Stimulated activated CD4-positive, alpha-beta T cell treated with anti-CD3 and anti-CD28 coated beads, TNF-alpha, amount 100 ng/mL, for 1 hour (primary cell): ENCODE measurements around the gene ADISSP.
A peak's percentile ranks its signal among the peaks of the same experiment; 100 is the strongest.

ENCODE experiments used
- DNase-seq, 3 donors: peaks; one replicate each; pipeline ENCODE4 v3.0.0-alpha.2; 2020; ENCODE audit warnings: low read depth in 3 of 3, low spot score in 1 of 3

The ADISSP gene

DNA sequence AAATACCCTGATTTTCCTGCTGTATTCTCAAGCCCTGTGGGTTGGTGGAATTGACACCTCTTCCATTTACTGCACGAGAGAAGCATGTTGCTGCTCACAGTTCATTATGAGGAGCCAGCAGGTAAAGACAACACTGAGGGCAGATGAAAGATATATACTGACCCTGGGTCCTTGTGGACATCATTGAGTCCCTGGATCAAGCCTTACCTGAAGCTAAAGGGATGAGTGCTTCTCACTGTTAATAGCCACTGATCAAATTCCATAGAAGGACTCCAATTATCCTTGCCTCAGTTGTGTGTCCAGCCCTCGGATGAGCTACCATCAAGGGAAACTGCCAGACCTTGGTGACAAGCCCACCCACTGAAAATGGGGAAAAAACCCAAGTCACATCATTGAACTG is 47.5 kb downstream of the ADISSP start:
- DNase-seq: no peak

DNA sequence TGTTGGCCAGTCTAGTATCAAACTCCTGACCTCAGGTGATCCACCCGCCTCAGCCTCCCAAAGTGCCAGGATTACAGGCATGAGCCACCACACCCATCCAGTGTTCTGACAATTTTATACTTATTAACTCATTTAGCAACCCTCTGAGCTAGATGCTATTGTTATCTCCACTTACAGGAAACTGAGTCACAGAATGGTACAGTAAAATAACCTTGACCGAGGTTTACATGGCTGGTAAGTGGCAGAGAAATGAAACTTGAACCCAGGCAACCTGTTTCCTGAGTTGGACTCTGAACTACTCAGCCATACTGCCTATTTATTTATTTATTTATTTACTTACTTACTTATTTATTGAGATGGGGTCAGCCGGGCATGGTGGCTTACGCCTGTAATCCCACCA is 48.5 kb downstream of the ADISSP start:
- DNase-seq: no peak

DNA sequence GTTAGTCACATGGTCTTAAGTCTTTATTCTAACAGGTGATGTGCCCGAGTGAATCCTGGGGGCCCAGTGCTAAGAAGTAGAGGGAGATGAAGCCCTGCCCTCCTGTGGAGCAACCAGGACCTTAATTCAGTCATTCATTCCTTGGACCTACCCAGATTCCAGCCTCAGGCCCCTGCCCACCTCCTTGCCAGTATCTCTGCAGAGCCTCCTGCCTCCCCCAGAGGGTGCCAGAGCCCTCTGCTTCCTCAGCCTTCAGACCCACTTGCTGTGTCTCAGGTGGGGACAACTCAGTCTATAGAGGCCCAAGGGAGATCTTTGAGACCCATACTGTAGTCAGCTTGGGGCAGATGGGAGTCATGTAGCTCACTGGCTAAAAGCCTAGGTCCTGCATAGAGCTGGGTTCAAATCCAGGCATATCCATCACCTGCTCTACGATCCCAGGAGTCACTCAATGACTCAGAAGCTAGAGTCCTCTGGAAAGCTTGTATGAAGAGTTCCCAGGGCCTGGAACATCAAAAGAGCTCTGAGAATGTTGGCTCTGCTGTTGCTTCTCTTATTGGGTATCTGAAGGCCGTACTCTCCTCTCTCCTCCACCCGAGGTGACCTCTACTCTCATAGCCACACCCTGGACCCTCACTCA is 51.2 kb downstream of the ADISSP start:
- DNase-seq: peak in 1 of 3 donors; percentile 5

DNA sequence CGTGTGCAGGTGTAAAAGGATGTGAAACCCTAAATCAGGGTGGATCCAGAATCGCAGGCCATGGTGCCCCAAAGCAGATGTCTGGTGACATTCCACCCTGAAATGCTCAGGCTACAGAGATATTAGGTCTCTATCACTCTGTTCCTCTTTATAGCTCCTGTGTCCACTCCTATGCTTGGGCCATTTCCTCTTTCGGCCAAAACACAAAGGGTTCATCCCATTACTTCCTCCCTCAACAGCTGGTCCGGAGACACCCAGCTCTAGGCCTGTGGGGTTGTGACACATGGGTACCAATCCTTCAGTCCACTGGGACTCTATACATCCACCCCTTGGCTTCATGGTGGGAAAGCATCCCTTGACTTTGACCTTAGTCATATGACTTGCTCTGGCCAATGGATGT is 53.5 kb downstream of the ADISSP start:
- DNase-seq: no peak

DNA sequence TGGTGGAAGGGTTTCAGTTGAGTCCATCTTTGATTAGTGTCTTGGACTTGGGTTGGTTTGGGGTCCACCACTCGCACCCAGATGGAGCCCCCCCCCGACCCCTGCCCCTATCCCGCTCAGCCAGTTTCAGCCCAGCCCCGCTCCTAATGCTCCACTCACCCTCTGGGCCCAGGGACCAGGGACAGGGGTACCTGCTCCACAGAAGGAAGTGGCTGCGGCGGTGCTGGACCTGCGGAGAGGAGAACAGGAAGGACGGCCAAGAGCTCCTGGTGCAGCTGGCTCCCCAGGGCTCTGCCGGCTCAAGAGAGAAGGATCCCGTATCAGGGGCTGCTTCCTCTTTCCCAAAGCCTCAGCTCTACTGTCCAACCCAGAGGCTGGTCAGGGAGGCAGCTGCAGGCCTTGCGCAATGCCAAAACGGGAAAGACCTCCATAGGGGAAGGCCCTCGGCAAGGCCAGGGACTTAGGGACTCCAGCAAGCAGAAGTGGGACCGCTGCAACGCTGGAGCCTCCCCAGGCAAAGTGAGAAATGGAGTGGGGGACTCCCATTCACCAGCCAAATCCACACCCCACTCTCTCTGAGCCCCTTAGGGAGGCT is 55.2 kb downstream of the ADISSP start, which contains the start of gene SIGLEC1:
SIGLEC1 (minus strand) TSS at position 322 of the 595 bp plus-strand sequence. CDS start 5,472 bp downstream, outside the sequence.
- DNase-seq: no peak

DNA sequence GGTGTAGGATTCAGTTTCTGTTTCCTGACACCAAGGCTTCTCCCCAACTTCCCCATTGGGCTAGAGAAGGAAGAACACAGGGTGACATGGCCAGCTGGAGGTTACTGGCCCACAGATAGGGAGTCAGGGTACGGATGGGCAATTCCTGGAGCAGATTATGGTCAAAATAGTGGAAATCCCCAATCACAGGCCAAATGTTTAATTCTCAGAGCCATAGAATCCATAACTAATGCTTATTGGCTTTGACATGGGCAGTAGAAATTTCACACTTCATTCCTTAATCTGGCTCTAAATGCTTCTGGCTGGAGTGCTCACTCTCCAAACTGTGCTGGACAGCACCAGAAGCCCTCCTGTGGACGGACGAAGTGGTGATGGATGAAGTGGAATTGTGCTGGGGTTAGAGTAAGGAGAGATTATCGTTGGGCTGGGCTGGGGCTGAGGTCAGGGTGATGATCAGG is 56.0 kb downstream of the ADISSP start:
- DNase-seq: no peak

DNA sequence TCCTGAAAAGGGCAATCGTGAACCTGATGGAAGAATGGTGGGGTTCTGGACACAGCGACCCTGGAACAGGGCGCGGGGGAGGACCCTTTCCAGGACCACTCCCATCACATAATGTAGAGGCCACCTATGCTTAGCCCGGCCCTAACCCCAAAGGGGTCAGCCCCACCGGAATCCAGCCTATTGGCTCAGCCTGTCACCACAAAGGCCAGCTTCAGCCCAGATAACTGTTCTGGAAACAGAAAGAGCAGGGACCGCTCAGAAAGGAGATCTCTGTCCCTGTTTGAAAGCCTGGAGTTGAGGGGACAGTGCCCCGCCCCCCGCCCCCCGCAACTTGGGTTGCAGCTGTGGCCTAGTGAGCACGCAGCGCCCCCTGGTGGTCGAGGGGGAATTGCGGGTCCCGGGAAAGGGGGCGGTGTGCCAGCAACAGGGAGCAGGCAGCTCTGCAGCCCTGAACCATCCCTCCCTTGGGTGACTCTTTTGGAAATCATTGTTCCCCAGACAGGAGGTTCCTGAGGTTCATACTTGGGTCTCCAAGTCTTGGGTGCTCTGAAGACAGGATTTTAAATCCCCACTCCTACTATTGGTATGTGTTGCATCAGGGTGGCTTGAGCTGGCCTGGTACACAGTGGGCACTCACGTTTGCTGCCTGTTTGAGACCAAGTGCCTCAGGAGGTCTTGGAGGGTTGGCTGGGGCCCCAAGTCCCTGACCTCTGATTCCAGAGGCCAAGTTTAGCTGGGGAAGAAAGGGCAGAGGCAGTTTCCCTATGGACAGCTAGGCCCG is 56.7 kb downstream of the ADISSP start:
- DNase-seq: peak; percentile 17 to 81 (median 43)

DNA sequence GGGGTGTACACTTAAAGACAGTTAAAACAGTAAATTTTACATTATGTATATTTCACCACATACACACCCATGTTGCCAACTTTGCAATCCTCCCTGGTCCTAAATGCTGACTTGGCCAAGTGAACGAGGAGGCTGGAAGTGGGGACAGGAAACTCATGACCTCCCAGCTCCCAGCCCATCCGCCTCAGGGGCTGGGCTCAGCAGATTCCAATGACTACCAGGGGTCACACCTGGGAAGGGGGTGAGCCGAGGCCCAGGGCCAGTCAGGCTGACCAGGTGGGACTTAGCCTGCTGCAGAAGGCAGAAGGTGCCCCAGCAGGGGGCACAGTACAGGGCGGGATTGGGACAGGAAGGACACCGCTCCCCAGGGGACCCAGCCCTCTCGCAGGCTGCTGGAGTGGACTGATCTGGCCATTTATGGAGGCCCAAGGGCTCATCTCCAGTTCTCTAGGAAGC is 57.5 kb downstream of the ADISSP start:
- DNase-seq: no peak

DNA sequence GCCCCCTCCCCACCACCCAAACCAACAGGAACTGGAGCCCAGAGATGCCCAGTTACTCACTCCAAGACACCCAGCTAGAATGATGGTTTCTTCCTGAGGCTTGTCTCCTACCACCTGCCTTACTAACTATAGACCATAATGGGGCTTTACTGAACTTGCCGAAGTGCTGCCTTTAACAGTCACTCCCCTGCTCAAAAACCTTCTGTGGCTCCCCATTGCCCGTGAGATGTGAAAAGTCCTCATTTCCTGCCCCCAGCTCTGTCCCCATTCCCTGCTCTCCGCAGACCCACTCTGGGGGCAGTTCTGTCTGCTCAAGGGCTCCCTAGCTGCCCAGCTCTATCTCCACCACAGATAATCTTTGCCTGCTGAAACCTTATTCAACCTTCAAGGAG is 60.0 kb downstream of the ADISSP start:
- DNase-seq: no peak

DNA sequence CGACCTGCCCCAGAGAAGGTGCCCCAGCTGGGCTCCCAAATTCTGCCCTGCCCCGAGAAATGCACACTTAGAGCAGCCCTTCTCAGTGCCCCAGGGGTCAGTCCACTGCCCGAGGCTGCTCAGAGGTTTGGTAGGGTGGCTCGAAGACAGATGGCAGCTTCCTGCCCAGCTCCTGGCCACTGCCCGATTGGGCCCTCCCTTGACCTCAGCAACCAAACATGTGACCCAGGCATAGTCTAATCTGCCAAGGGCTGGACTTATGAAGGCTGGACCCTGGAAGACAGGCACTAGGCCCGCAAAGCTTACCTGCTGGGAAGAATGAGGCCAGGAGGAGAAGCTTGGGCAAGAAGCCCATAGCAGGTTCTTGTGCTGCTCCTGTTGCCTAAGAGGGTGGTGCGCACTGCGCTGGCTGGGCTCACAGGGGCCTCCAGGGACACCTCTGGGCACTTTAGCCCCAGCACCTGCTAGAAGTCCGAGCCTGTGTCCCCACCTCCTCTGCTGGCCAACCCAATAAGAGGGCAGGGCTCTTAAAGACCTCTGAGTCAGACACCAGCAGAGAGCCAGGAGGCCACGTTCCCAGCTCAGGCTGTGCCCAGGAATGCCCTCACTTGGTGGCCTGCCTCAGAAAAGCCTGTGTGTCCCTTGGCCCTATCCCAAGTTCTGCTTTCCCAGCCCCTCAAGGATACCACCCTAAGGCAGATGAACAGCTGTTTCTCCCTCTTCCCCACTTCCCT is 60.6 kb downstream of the ADISSP start:
- DNase-seq: no peak

DNA sequence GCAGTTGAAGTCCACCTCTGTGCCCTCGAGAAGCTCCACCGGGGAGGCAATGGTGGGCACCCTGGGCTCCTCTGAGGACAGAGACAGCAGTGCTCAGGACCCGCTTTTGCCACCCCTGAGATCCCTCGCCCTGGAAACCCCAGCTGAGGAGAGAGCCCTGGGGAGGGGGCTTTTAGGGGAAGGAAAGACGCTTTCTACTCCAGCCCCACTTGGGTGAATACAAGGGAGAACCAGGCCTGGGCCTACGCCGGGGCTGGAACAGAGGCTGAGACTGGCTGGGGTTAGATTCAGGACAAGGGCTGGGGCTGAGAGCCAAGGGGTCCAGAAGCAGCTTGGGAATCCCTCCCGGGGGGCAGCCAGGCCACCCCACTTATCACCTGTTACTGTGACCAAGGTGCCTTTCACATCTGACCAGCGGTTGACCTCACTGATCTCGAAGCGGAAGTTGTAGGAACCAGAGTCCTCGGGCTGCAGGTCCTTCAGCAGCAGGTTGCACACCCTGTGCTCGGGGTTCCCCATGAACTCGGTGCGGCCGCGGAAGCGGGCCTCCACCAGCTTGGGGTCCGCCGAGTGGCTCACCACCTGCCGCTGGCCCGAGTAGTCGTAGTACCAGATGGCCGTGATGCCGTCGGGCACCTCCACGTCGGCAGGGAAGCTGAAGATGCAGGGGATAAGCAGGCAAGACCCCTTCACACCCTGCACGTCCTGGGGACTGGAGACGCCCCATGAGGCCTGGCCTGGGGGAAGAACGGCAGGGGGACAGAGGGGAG is 61.4 kb downstream of the ADISSP start:
- DNase-seq: no peak

DNA sequence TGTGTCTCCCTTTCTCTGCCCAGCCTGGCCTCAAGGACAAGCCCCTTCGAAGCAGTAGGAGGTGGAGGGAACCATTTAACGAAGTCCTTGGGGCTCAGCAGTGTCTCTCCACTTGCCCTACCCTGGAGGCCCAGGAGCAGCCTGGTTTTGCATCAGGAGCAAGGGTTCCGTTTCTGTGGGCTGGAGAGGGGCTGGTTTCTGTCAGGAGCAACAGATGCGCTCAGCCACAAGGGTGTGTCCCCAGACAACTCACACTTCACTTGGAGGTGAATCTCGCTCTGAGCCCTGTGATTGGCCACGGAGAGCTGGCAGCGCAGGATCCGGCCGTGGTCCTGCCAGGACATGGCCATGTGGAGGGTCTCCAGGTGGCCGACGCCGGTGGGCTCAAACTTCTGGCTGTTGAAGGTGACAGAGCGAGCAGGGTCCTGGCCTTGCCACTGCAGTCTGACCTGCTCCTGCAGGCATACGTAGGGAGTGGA is 62.0 kb downstream of the ADISSP start:
- DNase-seq: no peak

DNA sequence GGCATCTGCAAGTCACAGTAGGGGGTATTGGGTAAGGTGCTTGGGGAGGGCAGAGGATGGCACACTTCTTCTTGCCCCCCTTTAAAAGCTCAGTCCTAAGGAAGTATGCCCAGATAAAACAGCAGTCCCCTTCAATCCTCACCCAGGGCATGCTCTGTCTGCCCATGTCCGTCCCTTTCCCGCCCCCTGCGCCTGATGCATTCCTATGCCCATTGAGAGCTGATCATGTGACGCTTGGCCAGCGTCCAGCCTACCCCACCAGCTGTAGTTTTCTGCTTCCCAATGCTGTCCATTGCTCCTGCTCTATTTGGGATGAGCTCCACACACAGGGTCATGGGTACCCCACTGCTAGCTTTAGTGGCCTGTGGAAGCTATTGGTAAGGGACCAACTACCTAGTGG is 63.5 kb downstream of the ADISSP start:
- DNase-seq: no peak
